GM19397 (cell line): ENCODE measurements around the gene KLK14.

Experiments used
- ATAC-seq: cut with Tn5 transposase; IDR thresholded peaks from one replicate; pipeline ENCODE4 v1.9.1; 2021; ENCODE audit warnings: mild to moderate bottlenecking, moderate library complexity; ENCODE audit not compliant: unreplicated experiment

KLK14 gene

GRCh38 chr19:51082611-51083010 lies at the start of gene KLK14:
KLK14 (minus strand) TSS chr19:51082887; CDS start chr19:51082614, 273 bp downstream.
- no peak for ATAC-seq

GRCh38 chr19:51131780-51132680 lies 49.3 kb upstream of the KLK14 start:
- no peak for ATAC-seq

GRCh38 chr19:51129716-51130115 lies 47.0 kb upstream of the KLK14 start:
- no peak for ATAC-seq

DNA sequence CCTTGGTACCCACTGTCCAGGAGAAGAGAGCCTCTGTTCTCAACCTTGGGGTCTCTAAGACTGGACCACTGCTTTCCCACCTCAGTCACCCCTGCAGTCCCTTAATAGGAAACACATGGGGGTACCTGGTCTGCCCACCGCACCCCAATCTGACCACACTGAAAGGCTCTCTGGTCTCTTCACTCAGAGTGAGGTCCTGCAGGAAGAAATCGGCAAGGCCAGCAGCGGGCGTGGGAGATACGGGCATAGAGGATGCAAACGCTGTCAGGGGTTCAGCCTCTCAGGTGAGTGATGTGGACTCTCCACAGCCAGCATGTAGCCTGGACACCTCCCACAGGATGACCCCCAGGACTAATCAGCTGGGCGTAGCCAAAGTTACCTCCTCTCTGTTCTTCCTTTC lies 45.5 kb upstream of the KLK14 start:
- ATAC-seq: no peak

- no peak for ATAC-seq
Observed at GRCh38 chr19:51127755-51128154, 45.1 kb upstream of the KLK14 start.

DNA sequence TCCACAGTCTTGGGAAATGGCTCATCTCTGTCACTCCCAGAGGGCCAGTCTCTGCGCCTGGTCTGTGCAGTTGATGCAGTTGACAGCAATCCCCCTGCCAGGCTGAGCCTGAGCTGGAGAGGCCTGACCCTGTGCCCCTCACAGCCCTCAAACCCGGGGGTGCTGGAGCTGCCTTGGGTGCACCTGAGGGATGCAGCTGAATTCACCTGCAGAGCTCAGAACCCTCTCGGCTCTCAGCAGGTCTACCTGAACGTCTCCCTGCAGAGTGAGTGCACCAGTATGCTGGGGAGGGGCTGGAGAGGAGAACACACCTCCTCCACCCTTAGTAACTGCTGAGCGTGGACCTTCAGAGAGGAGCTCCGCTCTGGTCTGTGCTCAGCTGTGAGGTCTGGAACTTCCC lies 44.3 kb upstream of the KLK14 start:
- ATAC-seq: no peak

DNA sequence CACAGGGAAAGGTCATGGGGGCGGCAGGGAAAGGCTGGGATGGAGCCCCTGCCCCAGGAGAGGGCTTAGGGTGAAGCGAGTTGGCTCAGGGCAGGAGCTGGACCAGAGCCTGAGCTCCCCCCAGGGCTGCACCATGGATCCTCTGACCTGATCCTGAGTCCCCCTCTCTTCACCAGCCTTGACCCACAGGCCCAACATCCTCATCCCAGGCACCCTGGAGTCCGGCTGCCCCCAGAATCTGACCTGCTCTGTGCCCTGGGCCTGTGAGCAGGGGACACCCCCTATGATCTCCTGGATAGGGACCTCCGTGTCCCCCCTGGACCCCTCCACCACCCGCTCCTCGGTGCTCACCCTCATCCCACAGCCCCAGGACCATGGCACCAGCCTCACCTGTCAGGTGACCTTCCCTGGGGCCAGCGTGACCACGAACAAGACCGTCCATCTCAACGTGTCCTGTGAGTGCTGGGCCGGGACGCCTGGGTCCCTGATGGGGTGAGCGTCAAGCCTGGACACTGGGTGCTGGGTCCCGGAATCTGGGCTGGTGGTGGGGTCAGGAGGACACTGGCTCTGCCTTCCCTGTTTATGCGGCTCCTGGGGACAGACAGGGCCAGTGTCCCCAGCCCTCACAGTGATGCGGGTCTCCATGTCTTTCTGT lies 42.9 kb upstream of the KLK14 start:
- ATAC-seq: no peak

DNA sequence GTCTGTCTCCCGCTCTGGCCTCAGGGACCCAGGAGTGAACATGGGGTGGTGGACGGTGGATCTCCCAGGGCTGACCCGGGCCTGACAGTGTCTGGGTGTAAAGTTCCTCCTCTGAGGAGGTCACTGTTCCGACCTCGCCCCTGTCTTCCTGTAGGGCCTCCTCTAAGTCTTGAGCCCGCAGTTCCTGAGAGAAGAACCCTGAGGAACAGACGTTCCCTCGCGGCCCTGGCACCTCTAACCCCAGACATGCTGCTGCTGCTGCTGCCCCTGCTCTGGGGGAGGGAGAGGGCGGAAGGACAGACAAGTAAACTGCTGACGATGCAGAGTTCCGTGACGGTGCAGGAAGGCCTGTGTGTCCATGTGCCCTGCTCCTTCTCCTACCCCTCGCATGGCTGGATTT lies 42.0 kb upstream of the KLK14 start, which contains the start of gene SIGLEC9:
TSS of gene SIGLEC9 (plus strand) at position 178 of the 400 bp plus-strand sequence. CDS start at position 247, 69 bp downstream.
- ATAC-seq: no peak

- ATAC-seq: no peak
Observed at GRCh38 chr19:51124216-51124615, 41.5 kb upstream of the KLK14 start.

DNA sequence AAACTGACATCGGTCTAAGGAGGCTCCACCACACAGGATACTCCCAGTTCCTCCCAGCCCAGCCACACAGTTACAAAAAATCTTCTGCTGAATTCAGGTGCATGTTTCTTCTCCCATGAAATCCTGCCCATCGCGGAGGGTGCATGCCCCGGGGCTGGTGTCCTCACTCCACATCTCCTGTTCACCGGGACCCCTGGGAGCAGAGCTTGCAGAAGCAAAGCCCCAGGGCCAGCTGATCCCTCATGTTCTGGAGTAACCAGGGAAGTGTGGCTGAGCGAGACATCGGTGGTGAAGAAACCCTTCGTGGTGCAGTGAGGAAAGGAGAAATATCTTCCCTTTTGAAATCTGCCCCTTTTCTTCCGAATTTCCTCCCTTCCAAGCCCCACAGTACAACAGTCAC lies 41.1 kb upstream of the KLK14 start:
- ATAC-seq: no peak

- no peak for ATAC-seq
Observed at GRCh38 chr19:51123381-51123800, 40.7 kb upstream of the KLK14 start.

GRCh38 chr19:51122112-51122981 lies 39.7 kb upstream of the KLK14 start:
- no peak for ATAC-seq

- no peak for ATAC-seq
Observed at GRCh38 chr19:51121257-51121656, 38.6 kb upstream of the KLK14 start.

GRCh38 chr19:51120160-51120559 lies 37.5 kb upstream of the KLK14 start:
- ATAC-seq: no peak

GRCh38 chr19:51119611-51120010 lies 36.9 kb upstream of the KLK14 start:
- no peak for ATAC-seq

- no peak for ATAC-seq
Observed at GRCh38 chr19:51119101-51119500, 36.4 kb upstream of the KLK14 start.

GRCh38 chr19:51116736-51117286 lies 34.1 kb upstream of the KLK14 start:
- no peak for ATAC-seq

DNA sequence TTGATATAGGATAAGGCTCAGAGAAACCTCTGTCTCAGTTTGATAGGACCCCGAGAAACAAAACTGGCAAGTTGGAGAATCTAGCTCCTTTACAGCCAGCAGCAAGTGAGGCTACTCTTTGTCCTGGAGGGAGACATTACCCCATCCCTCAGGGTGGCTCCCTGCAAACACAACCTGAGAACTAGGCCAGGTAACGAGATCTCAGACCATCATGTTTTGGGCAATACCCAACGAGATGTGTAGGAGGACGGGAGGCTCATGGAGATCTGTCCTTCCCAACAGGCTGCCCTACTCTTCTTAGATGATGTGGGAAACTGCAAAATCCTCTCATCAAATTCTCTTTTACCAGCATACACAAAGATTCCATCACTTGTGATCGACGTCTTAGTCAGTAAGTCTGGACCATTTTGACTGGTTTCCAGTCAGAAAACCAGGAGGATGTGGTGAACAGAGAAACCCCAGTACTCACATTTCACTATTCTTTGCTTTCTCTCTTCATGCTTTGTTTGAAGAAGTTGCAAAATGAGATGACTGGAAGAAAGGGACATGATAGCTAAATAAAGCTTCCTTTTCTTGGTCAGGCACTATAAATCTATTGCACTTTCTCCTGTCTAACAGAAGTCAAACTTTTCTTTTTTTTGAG lies 31.5 kb upstream of the KLK14 start:
- no peak for ATAC-seq

DNA sequence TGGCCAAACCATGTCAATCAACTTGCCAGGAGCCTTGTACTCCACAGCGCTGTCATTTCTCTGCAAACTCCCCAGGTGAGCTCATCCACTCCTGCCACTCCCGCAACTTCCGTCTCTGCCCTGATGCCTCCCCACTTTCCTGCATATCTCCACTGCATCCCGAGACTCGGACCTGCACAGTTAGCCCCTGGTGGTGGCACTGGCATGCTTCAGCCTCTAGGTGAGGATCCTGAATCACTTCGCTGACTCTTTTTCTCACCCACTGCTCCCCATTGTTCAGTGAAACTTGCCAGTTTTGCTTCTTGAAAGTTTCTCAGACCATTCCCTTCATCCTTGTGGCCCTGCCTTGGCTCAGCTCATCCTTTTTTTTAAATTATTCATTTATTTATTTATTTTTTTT lies 28.9 kb upstream of the KLK14 start:
- ATAC-seq: no peak

- ATAC-seq: no peak
Observed at GRCh38 chr19:51110666-51110971, 27.9 kb upstream of the KLK14 start.

DNA sequence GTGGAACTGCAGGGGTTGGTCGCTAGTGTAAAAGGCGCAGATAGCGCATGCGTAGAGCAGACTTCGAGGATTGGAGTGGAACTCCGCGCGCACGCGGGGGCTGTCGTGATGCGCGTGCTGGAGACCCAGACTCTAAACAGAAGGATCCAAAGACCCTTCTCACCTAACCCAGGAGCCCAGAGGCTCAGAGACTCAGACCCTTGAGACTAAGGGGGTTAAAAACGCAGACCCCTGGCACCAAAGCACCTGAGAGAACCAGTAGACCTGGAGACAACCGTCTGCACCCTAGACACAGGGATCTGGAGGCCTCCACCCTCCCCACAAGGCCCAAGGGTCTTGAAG lies 26.1 kb upstream of the KLK14 start:
- peak; percentile 27 for ATAC-seq
